ENCODE measurements around the gene GPR119. TPM values are rescaled to one million over a fixed set of nuclear protein-coding genes. Genes with fewer than 3 reads are reported as not detected.
A peak's percentile ranks its signal among the peaks of the same experiment; 100 is the strongest.
"Not testable (repeated sequence)": the region's sequence is repeated elsewhere in the genome, so short reads cannot be mapped to it uniquely, and the experiment has no call there.

The GPR119 gene
- total RNA-seq, 2 experiments from 2014 or later, result not detected

GRCh38 chrX:130343411-130343810 is 42.1 kb downstream of the GPR119 start:
- TF ChIP-seq, protein P1, sequence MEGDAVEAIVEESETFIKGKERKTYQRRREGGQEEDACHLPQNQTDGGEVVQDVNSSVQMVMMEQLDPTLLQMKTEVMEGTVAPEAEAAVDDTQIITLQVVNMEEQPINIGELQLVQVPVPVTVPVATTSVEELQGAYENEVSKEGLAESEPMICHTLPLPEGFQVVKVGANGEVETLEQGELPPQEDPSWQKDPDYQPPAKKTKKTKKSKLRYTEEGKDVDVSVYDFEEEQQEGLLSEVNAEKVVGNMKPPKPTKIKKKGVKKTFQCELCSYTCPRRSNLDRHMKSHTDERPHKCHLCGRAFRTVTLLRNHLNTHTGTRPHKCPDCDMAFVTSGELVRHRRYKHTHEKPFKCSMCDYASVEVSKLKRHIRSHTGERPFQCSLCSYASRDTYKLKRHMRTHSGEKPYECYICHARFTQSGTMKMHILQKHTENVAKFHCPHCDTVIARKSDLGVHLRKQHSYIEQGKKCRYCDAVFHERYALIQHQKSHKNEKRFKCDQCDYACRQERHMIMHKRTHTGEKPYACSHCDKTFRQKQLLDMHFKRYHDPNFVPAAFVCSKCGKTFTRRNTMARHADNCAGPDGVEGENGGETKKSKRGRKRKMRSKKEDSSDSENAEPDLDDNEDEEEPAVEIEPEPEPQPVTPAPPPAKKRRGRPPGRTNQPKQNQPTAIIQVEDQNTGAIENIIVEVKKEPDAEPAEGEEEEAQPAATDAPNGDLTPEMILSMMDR (IDR thresholded peaks at IDR 0.05), result no peak
- DNase-seq (no peak), ATAC-seq (no peak)
- Mint-ChIP-seq H3K9me3 (no peaks in the 10 kb centered on the region), H3K27ac (no peak overlapping the region), H3K4me3 (no peak overlapping the region), H3K36me3 (ENCODE audit: low read depth) (peaks cover 2% of the 10 kb centered on the region), H3K27me3 (no peaks in the 10 kb centered on the region), H3K4me1 (ENCODE audit: low read depth) (peaks cover 23% of the 10 kb centered on the region)
- ChIA-PET CTCF (interaction anchor here (1.4 to 1.5 kb wide), 2 partner anchors 10 to 13 kb away, joined by 4 read pairs; no protein-coding TSS in a partner anchor), POLR2A (no interaction called here)
- intact Hi-C loops (cut with micrococcal nuclease), result no loop called here

DNA sequence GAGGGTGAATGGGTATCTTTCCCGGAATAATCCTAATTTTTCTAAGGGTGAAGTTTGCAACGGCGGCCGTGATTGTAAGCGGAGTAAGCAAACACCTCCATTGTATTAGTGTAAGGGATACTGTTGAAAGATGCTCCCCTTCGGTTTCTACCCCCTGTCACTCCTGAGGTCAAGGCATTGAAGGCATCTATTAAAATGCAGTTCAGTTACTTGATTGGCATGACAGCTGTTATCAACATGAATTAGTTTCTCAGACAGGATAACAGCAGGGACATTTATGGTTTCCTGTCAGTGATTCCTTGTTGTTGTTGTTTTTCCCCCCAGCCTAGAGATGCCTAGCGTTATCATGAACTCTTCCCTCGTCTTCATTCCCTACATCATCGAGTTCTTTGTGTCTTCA is 45.2 kb downstream of the GPR119 start:
- DNase-seq, result no peak
- Mint-ChIP-seq H3K36me3 (ENCODE audit: low read depth) (no peaks in the 10 kb centered on the region), H3K4me3 (peak overlapping the region; percentile 88), H3K27ac (peak overlapping the region; percentile 88), H3K9me3 (no peaks in the 10 kb centered on the region), H3K4me1 (ENCODE audit: low read depth) (peaks cover 23% of the 10 kb centered on the region), H3K27me3 (no peaks in the 10 kb centered on the region)
- POLR2A ChIA-PET, result interaction anchor here (0.8 kb wide), 1 partner anchor 8 kb away, joined by 3 read pairs; no protein-coding TSS in a partner anchor
- TF ChIP-seq, protein P1 (IDR thresholded peaks at IDR 0.05), result no peak
- CTCF ChIA-PET, result no interaction called here
- ATAC-seq, result no peak
- intact Hi-C loops (cut with micrococcal nuclease), result no loop called here

- H3K27ac Mint-ChIP-seq, result peak within 1 kb of the TSS; percentile 88
- H3K9me3 Mint-ChIP-seq, result no peaks in the 10 kb centered on the region
- H3K27me3 Mint-ChIP-seq, result no peaks in the 10 kb centered on the region
- TF ChIP-seq, protein P1 (IDR thresholded peaks at IDR 0.05), result no peak
- H3K4me1 Mint-ChIP-seq (ENCODE audit: low read depth), result peaks cover 23% of the 10 kb centered on the region
- POLR2A ChIA-PET, result interaction anchor here (0.6 to 1.4 kb wide), 5 partner anchors 9 to 241 kb away, joined by 3 to 6 read pairs (median 3); partner anchors contain the start of gene ZNF280C
- no peaks in the 10 kb centered on the region for H3K36me3 Mint-ChIP-seq (ENCODE audit: low read depth)
- peak; percentile 83 for DNase-seq
- CTCF ChIA-PET, result no interaction called here
- intact Hi-C loops (cut with micrococcal nuclease), result no loop called here
- peak within 1 kb of the TSS; percentile 88 for H3K4me3 Mint-ChIP-seq
- ATAC-seq, result peak; percentile 91
Measured at GRCh38 chrX:130339408-130340222, 45.9 kb downstream of the GPR119 start, which contains the start of gene SLC25A14. TSS of gene SLC25A14 (plus strand) at chrX:130339919. CDS start at chrX:130340279, 360 bp downstream.

- DNase-seq; H3K9me3 Mint-ChIP-seq; CTCF ChIA-PET; H3K27me3 Mint-ChIP-seq; intact Hi-C loops (cut with micrococcal nuclease); ATAC-seq; H3K36me3 Mint-ChIP-seq (ENCODE audit: low read depth): not testable (repeated sequence)
- Mint-ChIP-seq H3K27ac (peak overlapping the region; percentile 88), H3K4me3 (peak overlapping the region; percentile 88), H3K4me1 (ENCODE audit: low read depth) (peaks cover 23% of the 10 kb centered on the region)
- POLR2A ChIA-PET, result interaction anchor here (1.3 to 1.4 kb wide), 3 partner anchors 14 to 151 kb away, joined by 3 to 6 read pairs (median 3); partner anchors contain the start of gene ZNF280C
Measured at GRCh38 chrX:130338869-130339268, 46.6 kb downstream of the GPR119 start.

- intact Hi-C loops (cut with micrococcal nuclease), result no loop called here
- H3K9me3 Mint-ChIP-seq, result no peaks in the 10 kb centered on the region
- H3K4me1 Mint-ChIP-seq (ENCODE audit: low read depth), result peaks cover 11% of the 10 kb centered on the region
- H3K27ac Mint-ChIP-seq, result no peak overlapping the region
- DNase-seq (no peak), ATAC-seq (no peak)
- no peaks in the 10 kb centered on the region for H3K36me3 Mint-ChIP-seq (ENCODE audit: low read depth)
- POLR2A ChIA-PET, result no interaction called here
- TF ChIP-seq, protein P1 (IDR thresholded peaks at IDR 0.05), result no peak
- CTCF ChIA-PET, result no interaction called here
- no peak overlapping the region for H3K4me3 Mint-ChIP-seq
- no peaks in the 10 kb centered on the region for H3K27me3 Mint-ChIP-seq
Measured at GRCh38 chrX:130336531-130336930, 48.9 kb downstream of the GPR119 start.

Other genes starting within 250 kb of the GPR119 start
- gene AIFM1, start 219.8 kb downstream of the GPR119 start, total RNA-seq, result 10 to 100 TPM; 51.5 to 54.3 TPM
- gene RAB33A, start 213.7 kb downstream of the GPR119 start, total RNA-seq, result 10 to 100 TPM; 28.2 to 28.8 TPM
- gene ZNF280C, start 116.8 kb downstream of the GPR119 start, total RNA-seq, result 1 to 10 TPM; 5.4 to 5.8 TPM
- gene SLC25A14, start 45.8 kb downstream of the GPR119 start, total RNA-seq, result 1 to 10 TPM; 6.7 to 8.6 TPM
- 10 to 100 TPM; 25.4 to 27.9 TPM for gene RBMX2, start 16.3 kb upstream of the GPR119 start, total RNA-seq

Measured in activated CD8-positive, alpha-beta T cell treated with anti-CD3 and anti-CD28 coated beads for 36 hours (primary cell).